Nephron (organoid): ENCODE results near the gene ICE1.

Source experiments
- H3K27ac Mint-ChIP-seq, 3 experiments: 2 replicates each; pipeline ENCODE4 v1.8.0; 2020; ENCODE audit warnings: mixed read lengths in 3 of 3, mild to moderate bottlenecking in 2 of 3, moderate library complexity in 1 of 3
- H3K27me3 Mint-ChIP-seq: 2 replicates; pipeline ENCODE4 v1.8.0; 2021; ENCODE audit warnings: low read depth, mild to moderate bottlenecking, moderate library complexity, mixed read lengths
- H3K36me3 Mint-ChIP-seq: 2 replicates; pipeline ENCODE4 v1.8.0; 2020; ENCODE audit warnings: low read depth, mixed read lengths
- H3K4me1 Mint-ChIP-seq: 2 replicates; pipeline ENCODE4 v1.8.0; 2020; ENCODE audit warnings: mixed read lengths
- H3K4me3 Mint-ChIP-seq, 3 experiments: 2 replicates each; pipeline ENCODE4 v1.8.0; 2020; ENCODE audit warnings: mild to moderate bottlenecking in 3 of 3, mixed read lengths in 3 of 3, moderate library complexity in 2 of 3
- H3K9me3 Mint-ChIP-seq: 2 replicates; pipeline ENCODE4 v1.8.0; 2020; ENCODE audit warnings: mixed read lengths
- CTCF ChIP-seq, 3 experiments: fragments of 200-600 bp; sonication (generic); IDR thresholded peaks; one replicate each; pipeline ENCODE4 v1.5.0; 2021; ENCODE audit warnings: antibody characterized with exemption in 3 of 3; ENCODE audit not compliant: unreplicated experiment in 3 of 3

ICE1 gene

DNA sequence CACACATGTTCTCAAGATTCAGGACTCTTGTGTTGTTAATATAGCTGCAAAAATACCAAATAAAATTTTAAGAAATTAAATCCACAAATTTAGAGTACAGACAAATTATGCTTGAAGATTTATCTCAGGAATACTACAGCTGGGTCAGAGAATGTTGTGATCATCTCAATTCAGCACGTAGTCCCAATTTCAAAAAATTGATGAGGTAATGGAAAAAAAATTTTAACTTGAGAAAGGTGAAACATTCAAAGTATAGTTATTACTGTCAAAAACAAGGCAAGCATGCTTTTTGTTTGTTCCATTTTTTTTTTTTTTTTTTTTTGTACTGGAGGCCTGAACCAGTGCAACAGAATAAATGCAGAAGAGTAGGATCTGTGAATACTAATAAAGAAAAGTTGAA lies 29.4 kb downstream of the ICE1 start:
- no peaks in the 10 kb centered on the region for H3K27me3 Mint-ChIP-seq
- no peak overlapping the region for H3K27ac Mint-ChIP-seq
- no peak for TF ChIP-seq CTCF (IDR thresholded peaks at IDR 0.05; ENCODE audit: unreplicated experiment in 3 of 3)
- peaks cover 4% of the 10 kb centered on the region for H3K4me1 Mint-ChIP-seq
- peaks cover 66% of the 10 kb centered on the region for H3K36me3 Mint-ChIP-seq
- H3K9me3 Mint-ChIP-seq: no peaks in the 10 kb centered on the region
- no peak overlapping the region for H3K4me3 Mint-ChIP-seq

DNA sequence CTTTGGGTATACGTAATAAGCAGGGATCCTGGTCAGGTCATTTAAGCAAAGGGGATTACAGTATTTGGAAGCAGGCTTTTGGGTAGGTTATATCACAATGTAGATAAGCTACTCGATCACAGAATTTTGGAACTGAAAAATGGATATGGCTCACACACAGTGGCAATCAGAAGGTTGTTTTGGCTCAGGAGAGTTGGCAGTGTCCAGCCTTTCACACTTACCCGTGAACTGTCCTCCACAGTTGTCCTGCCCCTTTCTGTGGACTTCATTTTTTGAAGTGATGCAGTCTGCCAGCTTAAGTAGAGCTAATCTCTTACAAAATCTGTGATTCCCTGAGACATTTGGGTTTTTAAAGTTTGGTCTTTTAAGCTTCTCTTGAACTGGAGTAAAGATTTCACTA lies 30.7 kb downstream of the ICE1 start:
- TF ChIP-seq CTCF (IDR thresholded peaks at IDR 0.05; ENCODE audit: unreplicated experiment in 3 of 3): no peak
- Mint-ChIP-seq H3K36me3 (peaks cover 70% of the 10 kb centered on the region), H3K4me3 (no peak overlapping the region), H3K4me1 (no peaks in the 10 kb centered on the region), H3K9me3 (no peaks in the 10 kb centered on the region), H3K27me3 (no peaks in the 10 kb centered on the region), H3K27ac (no peak overlapping the region)

DNA sequence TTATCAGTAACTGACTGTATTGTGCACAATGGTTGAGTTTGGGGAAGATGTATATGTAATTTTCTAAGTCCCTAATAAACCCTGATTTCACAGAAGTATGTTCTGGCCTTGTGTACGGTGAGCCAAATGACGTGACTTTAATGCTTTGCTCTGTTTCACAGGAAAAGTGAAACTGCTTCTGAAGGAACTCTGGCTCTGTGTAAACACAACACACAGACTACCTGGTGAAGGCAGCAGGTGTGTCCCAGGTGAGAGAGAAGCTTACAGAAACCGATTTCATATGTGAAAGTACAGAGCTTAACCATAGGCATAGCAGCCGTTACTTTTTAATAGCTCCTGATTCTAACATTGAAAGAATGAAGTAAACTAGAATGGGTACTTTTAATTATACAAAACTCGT lies 31.9 kb downstream of the ICE1 start:
- no peak overlapping the region for H3K27ac Mint-ChIP-seq
- no peaks in the 10 kb centered on the region for H3K4me1 Mint-ChIP-seq
- H3K36me3 Mint-ChIP-seq: peaks cover 72% of the 10 kb centered on the region
- H3K27me3 Mint-ChIP-seq: no peaks in the 10 kb centered on the region
- H3K9me3 Mint-ChIP-seq: no peaks in the 10 kb centered on the region
- H3K4me3 Mint-ChIP-seq: no peak overlapping the region
- TF ChIP-seq CTCF (IDR thresholded peaks at IDR 0.05; ENCODE audit: unreplicated experiment in 3 of 3): no peak

DNA sequence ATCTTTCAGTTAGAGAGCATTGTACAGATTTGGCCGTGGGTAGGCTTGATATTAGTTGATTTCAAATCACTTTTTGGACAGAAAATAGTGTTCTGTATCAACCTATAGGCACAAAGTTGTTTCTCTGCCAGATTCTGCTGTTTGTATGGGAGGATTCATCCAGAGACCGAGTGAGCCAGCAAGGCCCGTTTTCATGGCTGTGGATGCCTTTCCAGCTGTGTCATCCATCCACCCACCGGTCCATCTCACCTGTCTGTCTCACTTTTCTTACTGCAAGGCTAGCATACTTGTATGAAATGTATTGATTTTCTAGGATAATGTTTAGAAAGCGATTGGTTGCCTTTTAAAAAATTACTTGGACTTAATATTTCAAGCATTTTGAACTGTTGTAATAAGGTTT lies 34.4 kb downstream of the ICE1 start:
- Mint-ChIP-seq H3K27ac (no peak overlapping the region), H3K9me3 (no peaks in the 10 kb centered on the region), H3K36me3 (peaks cover 78% of the 10 kb centered on the region), H3K4me3 (no peak overlapping the region), H3K4me1 (no peaks in the 10 kb centered on the region), H3K27me3 (no peaks in the 10 kb centered on the region)
- TF ChIP-seq CTCF (IDR thresholded peaks at IDR 0.05; ENCODE audit: unreplicated experiment in 3 of 3): no peak

DNA sequence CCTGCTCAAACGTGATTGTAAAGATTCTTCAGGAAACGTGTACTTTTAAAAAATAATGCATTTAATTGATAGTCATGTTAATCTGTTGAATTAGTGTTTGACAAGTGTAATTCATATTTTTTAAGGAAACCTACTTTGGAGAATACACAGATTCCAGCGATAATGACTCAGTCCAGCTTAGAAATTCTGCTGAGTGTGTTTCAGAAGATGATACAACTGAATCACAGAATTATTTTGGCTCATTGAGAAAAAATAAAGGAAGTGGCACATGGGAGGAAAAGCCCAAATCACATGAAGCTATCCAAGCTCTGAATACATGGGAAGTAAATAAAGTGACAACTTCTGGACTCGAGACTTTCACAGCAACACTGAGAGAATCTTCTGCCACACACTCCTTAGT lies 37.8 kb downstream of the ICE1 start:
- Mint-ChIP-seq H3K4me3 (no peak overlapping the region), H3K9me3 (no peaks in the 10 kb centered on the region), H3K27me3 (no peaks in the 10 kb centered on the region), H3K27ac (no peak overlapping the region), H3K4me1 (no peaks in the 10 kb centered on the region), H3K36me3 (peaks cover 87% of the 10 kb centered on the region)
- TF ChIP-seq CTCF (IDR thresholded peaks at IDR 0.05; ENCODE audit: unreplicated experiment in 3 of 3): no peak

GRCh38 chr5:5461012-5461411 lies 38.5 kb downstream of the ICE1 start:
- Mint-ChIP-seq H3K4me1 (no peaks in the 10 kb centered on the region), H3K4me3 (no peak overlapping the region), H3K27me3 (no peaks in the 10 kb centered on the region), H3K9me3 (no peaks in the 10 kb centered on the region), H3K36me3 (peaks cover 83% of the 10 kb centered on the region), H3K27ac (no peak overlapping the region)
- TF ChIP-seq CTCF (IDR thresholded peaks at IDR 0.05; ENCODE audit: unreplicated experiment in 3 of 3): no peak
